C4-2B (cell line): ENCODE data around the gene ASAP2.

Experiments
- ZFX ChIP-seq: fragments of 450-650 bp; IDR thresholded peaks from 2 replicates; pipeline ENCODE4 v1.6.1; 2017
- TF ChIP-seq, protein P1 (sequence below): fragments of 450-650 bp; conservative IDR thresholded peaks from 2 replicates; pipeline ENCODE4 v1.5.1; 2017; ENCODE audit warnings: mild to moderate bottlenecking

DNA sequence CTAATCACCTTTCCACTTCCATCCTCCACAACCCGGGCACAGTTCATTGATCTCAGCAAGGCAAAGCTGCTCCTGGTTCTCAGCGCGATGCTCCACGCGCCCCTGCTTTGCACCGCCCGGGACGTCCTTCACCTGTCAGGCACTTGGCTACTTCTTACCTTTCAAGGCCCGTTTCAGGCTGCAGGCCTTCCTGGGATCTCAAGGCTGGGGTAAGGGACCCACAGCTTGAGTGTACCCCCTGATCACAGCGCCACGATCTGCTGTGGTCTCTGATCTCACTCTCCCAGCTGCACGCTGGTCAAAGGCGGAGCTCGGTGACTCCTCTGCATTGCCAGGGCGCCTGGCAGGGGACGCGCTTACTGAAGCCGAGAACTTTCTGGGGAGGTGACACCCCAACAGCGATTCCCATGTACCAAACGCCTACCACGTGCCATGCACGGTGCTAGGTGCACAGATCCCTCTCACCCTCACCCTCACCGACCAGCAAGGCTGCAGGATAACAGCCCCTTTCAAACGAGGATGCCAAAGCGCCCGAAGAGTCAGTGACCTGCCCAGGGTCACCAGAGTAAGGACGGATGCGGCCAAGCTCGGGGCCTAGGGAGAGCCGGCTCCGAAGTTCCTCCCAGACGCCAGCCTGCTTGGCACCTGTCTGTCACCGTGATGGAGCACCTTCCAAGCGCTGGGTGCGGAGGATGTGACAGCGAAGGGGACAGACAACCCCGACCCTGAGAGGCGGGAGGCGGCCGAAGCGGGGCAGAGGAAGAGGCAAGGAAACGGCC is 215.9 kb downstream of the ASAP2 start:
- TF ChIP-seq, protein P1, sequence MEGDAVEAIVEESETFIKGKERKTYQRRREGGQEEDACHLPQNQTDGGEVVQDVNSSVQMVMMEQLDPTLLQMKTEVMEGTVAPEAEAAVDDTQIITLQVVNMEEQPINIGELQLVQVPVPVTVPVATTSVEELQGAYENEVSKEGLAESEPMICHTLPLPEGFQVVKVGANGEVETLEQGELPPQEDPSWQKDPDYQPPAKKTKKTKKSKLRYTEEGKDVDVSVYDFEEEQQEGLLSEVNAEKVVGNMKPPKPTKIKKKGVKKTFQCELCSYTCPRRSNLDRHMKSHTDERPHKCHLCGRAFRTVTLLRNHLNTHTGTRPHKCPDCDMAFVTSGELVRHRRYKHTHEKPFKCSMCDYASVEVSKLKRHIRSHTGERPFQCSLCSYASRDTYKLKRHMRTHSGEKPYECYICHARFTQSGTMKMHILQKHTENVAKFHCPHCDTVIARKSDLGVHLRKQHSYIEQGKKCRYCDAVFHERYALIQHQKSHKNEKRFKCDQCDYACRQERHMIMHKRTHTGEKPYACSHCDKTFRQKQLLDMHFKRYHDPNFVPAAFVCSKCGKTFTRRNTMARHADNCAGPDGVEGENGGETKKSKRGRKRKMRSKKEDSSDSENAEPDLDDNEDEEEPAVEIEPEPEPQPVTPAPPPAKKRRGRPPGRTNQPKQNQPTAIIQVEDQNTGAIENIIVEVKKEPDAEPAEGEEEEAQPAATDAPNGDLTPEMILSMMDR: no peak
- no peak for TF ChIP-seq ZFX
